Amniotic epithelial cell (primary cell): Measurements from ENCODE around the gene KRT71.
"Not testable (repeated sequence)": the region's sequence is repeated elsewhere in the genome, so short reads cannot be mapped to it uniquely, and the experiment has no call there.

Experiments used
- DNase-seq: peaks from one replicate; pipeline ENCODE4 v3.0.0-alpha.2; 2010; ENCODE audit warnings: low read depth

The KRT71 gene

GRCh38 chr12:52552681-52553195 is at the start of gene KRT71:
Gene KRT71, minus strand, starts transcription at chr12:52553145. Its CDS starts 68 bp downstream, at chr12:52553077.
- DNase-seq: no peak

DNA sequence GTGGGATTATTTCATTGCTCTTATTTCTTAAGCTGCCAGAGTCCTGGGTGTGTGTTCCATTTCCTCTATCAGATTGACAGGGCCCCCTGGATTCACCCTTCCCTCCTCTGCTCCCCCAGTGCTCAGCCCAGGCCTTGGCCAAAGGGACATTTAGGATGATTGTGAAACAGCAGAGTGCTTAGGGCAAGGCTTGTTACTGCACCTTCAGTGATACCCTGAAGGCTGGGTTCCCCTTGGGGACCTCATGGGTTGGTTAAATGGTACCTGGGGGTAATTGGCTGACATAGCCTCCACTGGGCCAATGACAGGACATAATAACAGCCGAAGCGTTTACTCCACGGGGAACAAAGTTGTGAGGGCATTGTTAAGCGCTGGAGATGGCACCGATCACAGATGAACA is 49.6 kb upstream of the KRT71 start:
- DNase-seq: no peak

DNA sequence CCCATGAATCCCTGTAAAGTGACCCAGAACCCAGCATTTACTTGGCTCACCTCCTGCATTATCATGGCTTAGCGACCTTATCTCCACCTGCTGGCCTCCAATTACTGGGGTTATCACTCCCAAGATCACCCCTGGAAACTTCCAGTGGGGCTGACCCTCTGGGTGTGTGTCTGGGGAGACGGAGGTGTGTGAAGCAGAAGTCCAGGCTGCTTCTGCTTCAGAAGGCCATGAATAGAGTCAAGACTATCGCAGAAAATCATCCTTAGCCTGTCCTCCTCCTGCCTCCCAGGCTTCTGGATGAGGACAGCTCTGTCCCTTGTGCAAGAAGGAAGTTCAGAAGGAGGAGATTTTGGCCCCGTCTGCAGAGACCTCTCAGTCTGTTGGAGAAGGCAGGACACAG is 48.7 kb upstream of the KRT71 start:
- DNase-seq: no peak

DNA sequence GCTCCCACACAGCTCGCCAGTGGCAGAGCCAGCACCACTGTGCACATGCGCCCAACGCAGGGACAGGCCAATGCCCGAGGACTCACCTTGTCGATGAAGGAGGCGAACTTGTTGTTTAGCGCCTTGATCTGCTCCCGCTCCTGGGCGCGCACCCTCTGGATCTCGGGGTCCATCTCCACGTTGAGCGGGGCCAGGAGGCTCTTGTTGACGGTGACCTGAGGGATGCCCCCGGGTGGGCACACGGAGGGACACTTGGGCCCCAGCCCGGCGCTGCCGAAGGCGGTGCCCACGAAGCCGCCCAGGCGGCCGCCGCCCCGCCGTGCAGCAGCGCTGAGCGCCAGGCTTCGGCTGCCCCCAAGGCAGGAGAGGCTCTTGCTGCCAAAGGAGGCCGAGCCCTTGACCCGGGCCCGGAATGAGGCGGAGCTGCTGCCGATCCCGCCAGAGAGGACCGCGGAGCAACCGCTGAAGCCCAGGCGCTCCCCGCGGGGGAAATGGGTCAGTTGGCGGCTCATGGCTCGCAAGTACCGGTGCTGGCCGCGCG is 48.1 kb upstream of the KRT71 start, which contains the start of gene KRT72:
Gene KRT72, minus strand, starts transcription at position 523 of the 541 bp plus-strand sequence. Its CDS starts 11 bp downstream, at position 512.
- DNase-seq: no peak

DNA sequence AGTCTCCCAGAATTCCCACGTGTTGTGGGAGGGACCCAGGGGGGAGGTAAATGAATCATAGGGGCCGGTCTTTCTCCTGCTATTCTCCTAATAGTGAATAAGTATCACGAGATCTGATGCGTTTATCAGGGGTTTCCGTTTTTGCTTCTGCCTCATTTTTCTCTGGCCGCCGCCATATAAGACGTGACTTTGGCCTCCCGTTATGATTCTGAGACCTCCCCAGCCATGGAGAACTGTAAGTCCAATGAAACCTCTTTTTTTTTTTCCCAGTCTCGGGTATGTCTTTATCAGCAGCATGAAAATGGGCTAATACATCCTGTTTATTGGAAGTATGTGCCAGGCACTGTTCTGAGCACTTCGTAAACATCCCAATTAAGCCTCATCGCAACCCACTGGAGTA is 47.5 kb upstream of the KRT71 start:
- no peak for DNase-seq

DNA sequence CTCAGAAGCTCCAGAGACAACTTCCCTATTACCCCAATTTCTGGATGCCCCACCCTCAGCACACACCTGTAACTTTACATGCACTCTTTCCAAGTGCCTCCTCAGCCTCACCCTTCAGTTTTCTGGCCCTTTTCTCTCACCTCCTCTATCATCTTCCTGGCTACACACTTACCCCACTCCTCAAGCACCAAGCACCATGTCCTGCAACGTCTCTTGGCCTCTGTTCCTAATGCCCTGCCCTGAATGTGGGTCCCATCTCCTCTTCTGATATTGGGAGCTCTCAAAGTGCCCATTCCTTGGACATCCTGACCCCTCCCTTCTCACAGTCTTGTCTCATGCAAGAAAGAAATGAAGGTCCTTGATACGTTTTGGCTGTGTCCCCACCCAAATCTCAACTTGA is 47.1 kb upstream of the KRT71 start:
- no peak for DNase-seq

DNA sequence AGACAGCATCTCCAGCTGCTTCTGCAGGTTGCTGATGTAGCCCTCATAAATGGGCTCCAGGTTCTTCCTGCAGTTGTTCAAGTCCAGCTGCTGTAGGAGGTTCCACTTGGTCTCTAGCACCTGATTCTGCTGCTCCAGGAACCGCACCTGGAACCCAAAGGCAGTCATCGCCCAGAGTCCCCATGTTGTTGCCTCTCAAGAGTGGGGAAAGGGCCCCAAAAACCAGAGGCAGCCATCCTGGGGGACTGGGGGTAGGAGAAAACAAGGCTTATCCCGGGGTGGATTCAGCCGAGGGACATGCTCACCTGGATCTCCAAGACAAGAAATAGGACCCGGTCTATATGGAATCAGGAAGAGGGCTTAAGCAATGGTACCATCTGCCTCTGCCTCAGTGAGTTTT is 46.0 kb upstream of the KRT71 start:
- no peak for DNase-seq

DNA sequence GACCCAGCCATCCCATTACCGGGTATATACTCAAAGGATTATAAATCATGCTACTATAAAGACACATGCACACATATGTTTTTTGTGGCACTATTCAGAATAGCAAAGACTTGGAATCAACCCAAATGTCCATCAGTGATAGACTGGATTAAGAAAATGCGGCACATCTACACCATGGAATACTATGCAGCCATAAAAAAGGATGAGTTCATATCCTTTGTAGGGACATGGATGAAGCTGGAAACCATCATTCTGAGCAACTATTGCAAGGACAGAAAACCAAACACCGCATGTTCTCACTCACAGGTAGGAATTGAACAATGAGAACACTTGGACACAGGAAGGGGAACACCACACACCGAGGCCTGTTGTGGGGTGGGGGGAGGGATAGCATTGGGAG is 41.3 kb upstream of the KRT71 start:
- not testable (repeated sequence) for DNase-seq

- no peak for DNase-seq
Measured at GRCh38 chr12:52591521-52591920, 38.6 kb upstream of the KRT71 start.

GRCh38 chr12:52590021-52590420 is 37.1 kb upstream of the KRT71 start:
- DNase-seq: no peak

DNA sequence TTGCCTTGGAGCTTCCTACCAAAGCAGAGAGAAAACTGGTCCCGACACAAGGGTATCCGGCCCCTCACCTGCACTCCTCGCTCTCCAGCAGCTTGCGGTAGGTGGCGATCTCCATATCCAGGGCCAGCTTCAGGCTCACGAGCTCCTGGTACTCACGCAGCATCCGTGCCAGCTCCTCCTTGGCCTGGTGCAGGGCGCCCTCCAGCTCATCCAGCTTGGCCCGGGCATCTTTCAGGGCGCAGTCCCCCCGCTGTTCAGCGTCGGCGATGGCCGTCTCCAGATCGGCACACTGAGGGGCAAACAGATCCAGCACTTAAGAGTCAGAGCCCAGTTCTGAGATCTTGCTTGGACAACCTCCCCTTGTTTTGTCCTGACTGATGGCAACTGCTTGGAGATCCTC is 34.6 kb upstream of the KRT71 start:
- no peak for DNase-seq

DNA sequence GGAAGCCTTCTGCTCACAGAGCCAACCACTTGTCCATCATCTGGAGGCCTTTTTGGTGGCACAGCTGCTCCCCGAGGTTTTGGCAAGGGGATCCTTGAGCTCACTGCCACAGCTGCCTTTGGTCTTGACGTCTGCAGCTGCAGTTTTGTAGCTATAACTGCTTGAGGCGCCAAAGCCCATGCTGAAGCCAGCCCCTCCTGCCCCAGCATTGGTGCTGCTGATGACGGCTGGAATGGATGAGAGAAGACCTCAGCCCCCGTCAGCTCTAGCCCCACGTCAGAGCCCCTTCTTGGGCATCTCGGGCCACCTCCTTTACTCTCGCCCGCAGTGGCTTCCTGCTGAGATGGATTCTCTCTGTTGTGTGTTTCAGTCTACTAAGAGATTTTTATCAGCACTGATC is 33.0 kb upstream of the KRT71 start:
- no peak for DNase-seq

GRCh38 chr12:52585066-52585465 is 32.1 kb upstream of the KRT71 start:
- DNase-seq: no peak

DNA sequence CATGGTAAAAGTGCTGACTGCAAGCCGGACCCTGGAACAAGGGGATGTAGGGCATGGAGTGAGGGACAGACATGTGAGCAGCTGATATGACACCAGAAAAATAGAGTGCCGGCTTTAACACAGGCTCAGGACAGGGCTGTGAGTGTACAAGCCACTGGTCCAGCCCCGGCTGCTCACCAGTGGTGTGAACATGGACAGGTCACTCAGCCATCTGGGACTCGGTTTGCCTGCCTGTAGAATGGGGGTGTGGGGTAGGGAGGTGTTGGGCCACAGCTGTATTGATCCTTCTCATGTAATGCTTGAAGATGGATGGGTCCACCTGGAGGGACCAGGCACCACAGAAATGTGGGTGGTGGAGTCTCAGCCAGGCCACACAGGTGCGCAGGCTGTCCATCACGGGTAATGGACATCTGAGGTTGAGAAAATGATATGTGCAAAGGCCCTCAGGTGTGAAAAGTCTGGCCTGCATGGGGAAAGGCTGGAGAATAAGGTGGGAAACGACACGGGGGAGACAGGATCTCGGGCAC is 31.3 kb upstream of the KRT71 start:
- DNase-seq: no peak

GRCh38 chr12:52582971-52583456 is 30.1 kb upstream of the KRT71 start:
- DNase-seq: peak; percentile 40

GRCh38 chr12:52582486-52582885 is 29.5 kb upstream of the KRT71 start:
- no peak for DNase-seq

DNA sequence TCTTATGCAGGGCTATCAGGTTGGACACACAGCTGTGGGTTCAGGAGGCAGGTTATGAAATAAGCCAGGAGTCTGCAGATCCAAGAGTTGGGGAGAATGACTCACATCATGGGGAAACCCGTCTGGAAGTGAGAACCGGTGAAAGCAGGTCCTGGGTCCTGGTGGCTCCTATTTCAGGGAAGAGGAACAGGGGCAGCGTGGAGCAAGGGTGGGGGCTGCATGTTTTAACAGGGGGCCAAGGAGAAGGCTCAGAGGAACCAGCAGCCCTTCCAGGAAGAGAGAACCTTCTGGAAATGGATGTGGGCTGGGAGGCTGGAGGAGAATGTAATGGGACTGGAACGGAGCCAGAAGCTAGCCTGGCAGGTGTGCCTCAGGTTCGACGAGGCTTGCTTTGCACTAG is 28.5 kb upstream of the KRT71 start:
- DNase-seq: peak; percentile 84

DNA sequence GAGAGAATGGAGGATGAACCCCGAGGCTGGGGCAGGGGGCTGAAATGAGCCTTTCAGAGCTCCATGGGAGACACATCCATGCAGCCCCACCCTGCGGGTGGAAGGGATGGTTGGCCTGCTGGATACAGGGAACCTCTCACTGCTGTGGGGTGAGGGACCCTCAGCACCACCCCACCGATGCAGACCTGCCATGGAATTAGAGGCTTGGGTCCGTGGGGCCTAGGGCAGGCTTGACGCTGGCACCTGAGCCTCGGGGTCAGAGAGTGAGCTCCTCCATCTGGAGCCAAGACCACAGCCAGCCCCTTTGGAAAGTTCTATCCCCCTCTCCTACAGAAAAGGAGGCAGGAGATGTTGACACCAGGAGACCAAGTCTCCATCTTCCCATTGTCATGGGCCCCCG is 28.1 kb upstream of the KRT71 start:
- no peak for DNase-seq

DNA sequence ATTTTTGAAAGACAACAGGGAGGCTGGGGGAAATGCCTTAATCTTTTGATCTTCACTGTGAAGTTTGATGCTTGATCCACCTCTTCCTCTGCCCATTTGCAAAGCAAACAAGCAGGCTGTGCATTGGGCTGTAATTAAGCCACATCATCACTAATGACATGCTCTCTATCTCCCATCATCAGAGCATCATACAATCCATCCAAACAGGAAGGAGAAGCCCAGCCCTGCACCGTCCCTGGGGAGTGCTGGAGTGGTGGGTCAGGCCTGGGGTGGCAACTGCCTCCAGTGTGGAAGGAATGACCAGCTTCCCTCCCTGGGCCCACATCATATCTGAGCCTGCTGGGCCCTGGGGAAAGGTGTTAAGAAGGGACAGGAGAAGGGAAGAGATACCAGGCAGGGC is 27.6 kb upstream of the KRT71 start:
- no peak for DNase-seq

DNA sequence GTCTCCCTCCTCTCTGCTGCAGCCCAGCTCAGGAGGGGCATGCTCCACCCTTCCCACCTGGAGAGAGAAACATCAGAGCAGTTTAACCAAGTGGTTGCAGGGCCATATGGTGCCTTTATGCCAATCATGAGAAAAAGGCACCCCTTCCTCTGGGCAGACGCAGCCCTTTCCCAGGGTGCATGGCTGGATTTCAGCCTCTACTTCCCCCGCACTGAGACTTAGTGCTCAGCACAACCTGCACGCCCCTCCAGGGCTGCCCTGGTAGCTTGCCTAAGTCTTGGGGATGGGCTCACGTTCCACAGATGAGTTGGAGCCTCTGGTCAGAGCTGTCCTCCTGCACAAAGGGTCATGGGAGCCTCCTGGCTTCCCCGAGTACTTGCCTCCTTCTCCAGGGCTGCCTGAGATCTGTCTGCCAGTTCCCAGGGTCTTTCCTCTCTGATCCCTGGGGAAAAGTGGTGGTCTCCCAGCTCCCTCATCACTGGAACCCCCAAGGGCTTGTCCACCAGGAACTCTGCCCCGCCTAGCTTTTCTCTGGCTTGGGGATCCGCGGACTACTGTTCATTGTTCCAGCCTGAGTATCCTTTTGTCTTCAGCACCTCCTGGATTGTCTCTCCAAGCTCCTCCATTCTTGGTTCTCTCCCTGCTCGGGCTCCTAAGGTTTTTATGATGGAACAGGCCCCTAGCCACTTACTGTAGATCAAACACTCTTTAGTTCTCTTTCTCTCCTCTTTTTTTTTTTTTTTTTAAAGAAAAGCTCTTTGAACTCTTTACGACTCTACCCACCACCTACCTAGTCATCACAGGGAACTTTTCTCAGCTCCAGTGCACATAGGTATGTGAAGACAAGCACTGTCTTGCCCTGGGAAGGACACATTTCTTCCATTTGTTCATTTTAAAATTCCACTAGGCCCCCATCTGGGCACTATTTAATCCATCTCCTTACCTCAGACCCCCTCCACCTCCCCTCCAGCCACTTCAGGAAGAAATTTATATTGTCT is 26.8 kb upstream of the KRT71 start:
- DNase-seq: no peak

DNA sequence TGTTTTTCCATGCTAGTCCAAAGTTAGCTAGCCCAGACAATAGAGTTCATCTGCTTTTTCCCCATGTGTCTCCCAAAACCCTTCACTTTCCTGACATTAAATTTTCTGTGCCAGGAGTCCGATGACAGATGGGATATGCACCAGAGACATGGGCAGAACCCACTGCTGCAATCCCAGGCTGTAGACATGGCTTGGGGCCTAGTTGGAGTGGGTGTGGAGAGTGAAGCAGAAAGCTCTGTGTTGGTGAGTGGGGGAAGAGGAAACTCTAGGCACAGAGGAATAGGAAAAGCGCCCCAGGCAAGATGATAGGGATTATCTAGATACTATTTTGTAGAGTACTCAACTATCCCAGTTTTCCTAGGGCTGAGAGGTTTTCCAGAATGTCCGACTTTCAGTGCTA is 25.5 kb upstream of the KRT71 start:
- DNase-seq: no peak

GRCh38 chr12:52577316-52577715 is 24.4 kb upstream of the KRT71 start:
- no peak for DNase-seq

- DNase-seq: no peak
Measured at GRCh38 chr12:52575948-52576347, 23.0 kb upstream of the KRT71 start.
